Measurements from ENCODE around the gene KDM4B.

DNA sequence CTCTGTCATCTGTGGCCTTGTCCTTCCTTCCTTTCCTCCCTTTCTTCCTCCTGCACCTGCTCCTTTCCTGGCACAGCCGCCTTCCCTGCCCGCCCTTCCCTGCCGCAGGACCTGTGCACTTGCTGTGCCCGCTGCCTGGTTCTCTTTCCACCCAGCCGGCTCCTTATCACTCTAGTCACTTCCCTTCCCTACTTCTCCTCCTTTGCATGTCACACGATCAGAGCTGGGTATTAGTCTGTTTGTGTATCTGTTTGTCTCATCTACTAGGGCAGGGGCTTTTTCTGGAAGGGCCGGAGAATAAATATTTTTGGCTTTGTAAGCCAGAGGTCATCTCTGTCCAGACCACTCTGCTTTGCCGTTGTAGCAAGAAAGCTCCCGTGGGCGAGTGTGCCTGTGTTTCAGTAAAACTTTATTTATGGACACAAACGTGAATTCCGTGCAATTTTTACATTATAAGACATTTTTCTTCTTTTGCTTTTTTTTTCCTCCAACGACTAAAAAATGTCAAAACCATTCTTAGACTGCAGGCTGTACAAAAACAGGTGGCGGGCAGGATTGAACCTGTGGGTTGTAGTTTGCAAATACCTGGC, 6.1 kb downstream of the KDM4B start:
- no peak for TF ChIP-seq CTCF (conservative IDR thresholded peaks at IDR 0.05)
- TF ChIP-seq ZFX (IDR thresholded peaks at IDR 0.05): no peak

Measured in C4-2B (cell line).